Activated T-cell treated with anti-CD3 and anti-CD28 coated beads, Interleukin-2, amount 50 U/mL, for 4 hours (primary cell): ENCODE measurements around the gene FOXK1. TPM values are rescaled to one million over a fixed set of nuclear protein-coding genes. Genes with fewer than 3 reads are reported as not detected.
"Not testable (repeated sequence)": the region's sequence is repeated elsewhere in the genome, so short reads cannot be mapped to it uniquely, and the experiment has no call there.

Experiments
- ATAC-seq, 2 donors: fragments of 200-7000 bp; cut with Tn5 transposase; one replicate each; pipeline ENCODE4 v1.10.0; 2021
- DNase-seq: peaks from one replicate; pipeline ENCODE4 v3.0.0-alpha.2; 2020
- H3K27me3 Mint-ChIP-seq: one replicate; pipeline ENCODE4 v1.8.0; 2021; ENCODE audit warnings: low read depth, mixed read lengths
- H3K36me3 Mint-ChIP-seq: one replicate; pipeline ENCODE4 v1.8.0; 2022; ENCODE audit warnings: mixed read lengths; ENCODE audit not compliant: insufficient read depth
- H3K4me1 Mint-ChIP-seq: one replicate; pipeline ENCODE4 v1.8.0; 2021; ENCODE audit warnings: low read depth, mixed read lengths
- H3K4me3 Mint-ChIP-seq: one replicate; pipeline ENCODE4 v1.8.0; 2021; ENCODE audit warnings: mild to moderate bottlenecking, moderate library complexity, mixed read lengths
- H3K9me3 Mint-ChIP-seq: one replicate; pipeline ENCODE4 v1.8.0; 2021; ENCODE audit warnings: mixed read lengths
- total RNA-seq, 3 donors: library from RNA; stranded (reverse); gene quantifications; one replicate each; pipeline ENCODE4 v1.2.1, GENCODE V29; 2021

FOXK1 gene
- total RNA-seq, 3 donors from 2014 or later: 46.6 to 47.9 (median 46.8) TPM

- ATAC-seq: peak in 1 of 2 donors; percentile 2
- H3K27me3 Mint-ChIP-seq: no peaks in the 10 kb centered on the region
Measured at GRCh38 chr7:4683043-4683883, 1.2 kb downstream of the FOXK1 start.

GRCh38 chr7:4683884-4684565, 1.9 kb downstream of the FOXK1 start:
- Mint-ChIP-seq H3K4me1 (peaks cover 46% of the 10 kb centered on the region), H3K27me3 (no peaks in the 10 kb centered on the region), H3K36me3 (peaks cover 5% of the 10 kb centered on the region), H3K9me3 (no peaks in the 10 kb centered on the region), H3K4me3 (peak overlapping the region; percentile 94)
- ATAC-seq: peak; percentile 63 to 66
- peak; percentile 37 for DNase-seq

More at GRCh38 chr7:4683043-4683883, 1.2 kb downstream of the FOXK1 start:
- H3K36me3 Mint-ChIP-seq: peaks cover 5% of the 10 kb centered on the region
- H3K4me3 Mint-ChIP-seq: peak overlapping the region; percentile 94
- peaks cover 39% of the 10 kb centered on the region for H3K4me1 Mint-ChIP-seq
- DNase-seq: peak; percentile 10
- no peaks in the 10 kb centered on the region for H3K9me3 Mint-ChIP-seq

- DNase-seq (no peak), ATAC-seq (no peak)
- Mint-ChIP-seq H3K36me3 (peaks cover 8% of the 10 kb centered on the region), H3K4me1 (peaks cover 54% of the 10 kb centered on the region), H3K9me3 (no peaks in the 10 kb centered on the region), H3K27me3 (no peaks in the 10 kb centered on the region), H3K4me3 (peak overlapping the region; percentile 94)
Measured at GRCh38 chr7:4684846-4685245, 2.8 kb downstream of the FOXK1 start.

GRCh38 chr7:4685676-4686075, 3.6 kb downstream of the FOXK1 start:
- DNase-seq, H3K36me3 Mint-ChIP-seq, ATAC-seq, H3K27me3 Mint-ChIP-seq, H3K9me3 Mint-ChIP-seq, H3K4me3 Mint-ChIP-seq: not testable (repeated sequence)
- H3K4me1 Mint-ChIP-seq: peaks cover 63% of the 10 kb centered on the region

- peaks cover 72% of the 10 kb centered on the region for H3K4me1 Mint-ChIP-seq
- no peak overlapping the region for H3K4me3 Mint-ChIP-seq
- H3K27me3 Mint-ChIP-seq: no peaks in the 10 kb centered on the region
- H3K9me3 Mint-ChIP-seq: no peaks in the 10 kb centered on the region
- DNase-seq: no peak
- ATAC-seq: no peak
- H3K36me3 Mint-ChIP-seq: peaks cover 13% of the 10 kb centered on the region
Measured at GRCh38 chr7:4687956-4688355, 5.9 kb downstream of the FOXK1 start.

- peaks cover 71% of the 10 kb centered on the region for H3K4me1 Mint-ChIP-seq
- H3K36me3 Mint-ChIP-seq: peaks cover 13% of the 10 kb centered on the region
- H3K9me3 Mint-ChIP-seq: no peaks in the 10 kb centered on the region
- H3K4me3 Mint-ChIP-seq: no peak overlapping the region
- H3K27me3 Mint-ChIP-seq: no peaks in the 10 kb centered on the region
- DNase-seq (no peak), ATAC-seq (no peak)
Measured at GRCh38 chr7:4689151-4689550, 7.1 kb downstream of the FOXK1 start.

GRCh38 chr7:4689668-4690067, 7.6 kb downstream of the FOXK1 start:
- Mint-ChIP-seq H3K36me3 (peaks cover 11% of the 10 kb centered on the region), H3K4me3 (no peak overlapping the region), H3K27me3 (no peaks in the 10 kb centered on the region), H3K9me3 (no peaks in the 10 kb centered on the region), H3K4me1 (peaks cover 71% of the 10 kb centered on the region)
- DNase-seq: no peak
- no peak for ATAC-seq

- peaks cover 8% of the 10 kb centered on the region for H3K36me3 Mint-ChIP-seq
- DNase-seq (no peak), ATAC-seq (no peak)
- no peaks in the 10 kb centered on the region for H3K9me3 Mint-ChIP-seq
- H3K27me3 Mint-ChIP-seq: no peaks in the 10 kb centered on the region
- H3K4me3 Mint-ChIP-seq: no peak overlapping the region
- H3K4me1 Mint-ChIP-seq: peaks cover 73% of the 10 kb centered on the region
Measured at GRCh38 chr7:4690953-4691856, 9.1 kb downstream of the FOXK1 start.

GRCh38 chr7:4692055-4692454, 10.0 kb downstream of the FOXK1 start:
- Mint-ChIP-seq H3K27me3 (no peaks in the 10 kb centered on the region), H3K4me3 (no peak overlapping the region), H3K4me1 (peaks cover 70% of the 10 kb centered on the region), H3K9me3 (no peaks in the 10 kb centered on the region), H3K36me3 (peaks cover 8% of the 10 kb centered on the region)
- no peak for ATAC-seq
- no peak for DNase-seq

- H3K4me1 Mint-ChIP-seq: peaks cover 67% of the 10 kb centered on the region
- H3K4me3 Mint-ChIP-seq, ATAC-seq, DNase-seq, H3K9me3 Mint-ChIP-seq, H3K36me3 Mint-ChIP-seq, H3K27me3 Mint-ChIP-seq: not testable (repeated sequence)
Measured at GRCh38 chr7:4692622-4693021, 10.5 kb downstream of the FOXK1 start.

- H3K4me3 Mint-ChIP-seq: no peak overlapping the region
- no peaks in the 10 kb centered on the region for H3K9me3 Mint-ChIP-seq
- H3K27me3 Mint-ChIP-seq: no peaks in the 10 kb centered on the region
- DNase-seq (no peak), ATAC-seq (no peak)
- peaks cover 8% of the 10 kb centered on the region for H3K36me3 Mint-ChIP-seq
- H3K4me1 Mint-ChIP-seq: peaks cover 65% of the 10 kb centered on the region
Measured at GRCh38 chr7:4693152-4693551, 11.1 kb downstream of the FOXK1 start.

- Mint-ChIP-seq H3K9me3 (no peaks in the 10 kb centered on the region), H3K36me3 (peaks cover 8% of the 10 kb centered on the region), H3K4me3 (no peak overlapping the region), H3K4me1 (peaks cover 61% of the 10 kb centered on the region), H3K27me3 (no peaks in the 10 kb centered on the region)
- DNase-seq: no peak
- no peak for ATAC-seq
Measured at GRCh38 chr7:4693749-4694148, 11.7 kb downstream of the FOXK1 start.

GRCh38 chr7:4694305-4694704, 12.2 kb downstream of the FOXK1 start:
- ATAC-seq (no peak), DNase-seq (no peak)
- no peaks in the 10 kb centered on the region for H3K27me3 Mint-ChIP-seq
- H3K4me3 Mint-ChIP-seq: no peak overlapping the region
- no peaks in the 10 kb centered on the region for H3K9me3 Mint-ChIP-seq
- H3K36me3 Mint-ChIP-seq: peaks cover 8% of the 10 kb centered on the region
- H3K4me1 Mint-ChIP-seq: peaks cover 56% of the 10 kb centered on the region

GRCh38 chr7:4698707-4699275, 16.7 kb downstream of the FOXK1 start:
- Mint-ChIP-seq H3K4me3 (no peak overlapping the region), H3K4me1 (peaks cover 50% of the 10 kb centered on the region), H3K27me3 (no peaks in the 10 kb centered on the region), H3K9me3 (no peaks in the 10 kb centered on the region), H3K36me3 (peaks cover 2% of the 10 kb centered on the region)
- no peak for ATAC-seq
- no peak for DNase-seq
